SK-N-DZ (cell line): ENCODE results near the gene NCOR1. TPM values are rescaled to one million over a fixed set of nuclear protein-coding genes. Genes with fewer than 3 reads are reported as not detected.
"Not testable (repeated sequence)": the region's sequence is repeated elsewhere in the genome, so short reads cannot be mapped to it uniquely, and the experiment has no call there.

ENCODE experiments used
- DNase-seq: peaks from one replicate; pipeline ENCODE4 v3.0.0-alpha.2; 2015; ENCODE audit warnings: low spot score
- polyA plus RNA-seq, 2 experiments: library from polyadenylated mRNA; depleted of rRNA; stranded (reverse); fragments of >200 nt; gene quantifications; 2 replicates each; pipeline ENCODE4 v1.2.3, GENCODE V29; 2014

The NCOR1 gene
- polyA plus RNA-seq (2014; cell fraction: cytosol; rRNA removed), result 23.3 and 30.5 TPM in 2 replicates
- 41.3 and 76.5 TPM in 2 replicates for polyA plus RNA-seq (2014; cell fraction: nucleus; rRNA removed)

DNA sequence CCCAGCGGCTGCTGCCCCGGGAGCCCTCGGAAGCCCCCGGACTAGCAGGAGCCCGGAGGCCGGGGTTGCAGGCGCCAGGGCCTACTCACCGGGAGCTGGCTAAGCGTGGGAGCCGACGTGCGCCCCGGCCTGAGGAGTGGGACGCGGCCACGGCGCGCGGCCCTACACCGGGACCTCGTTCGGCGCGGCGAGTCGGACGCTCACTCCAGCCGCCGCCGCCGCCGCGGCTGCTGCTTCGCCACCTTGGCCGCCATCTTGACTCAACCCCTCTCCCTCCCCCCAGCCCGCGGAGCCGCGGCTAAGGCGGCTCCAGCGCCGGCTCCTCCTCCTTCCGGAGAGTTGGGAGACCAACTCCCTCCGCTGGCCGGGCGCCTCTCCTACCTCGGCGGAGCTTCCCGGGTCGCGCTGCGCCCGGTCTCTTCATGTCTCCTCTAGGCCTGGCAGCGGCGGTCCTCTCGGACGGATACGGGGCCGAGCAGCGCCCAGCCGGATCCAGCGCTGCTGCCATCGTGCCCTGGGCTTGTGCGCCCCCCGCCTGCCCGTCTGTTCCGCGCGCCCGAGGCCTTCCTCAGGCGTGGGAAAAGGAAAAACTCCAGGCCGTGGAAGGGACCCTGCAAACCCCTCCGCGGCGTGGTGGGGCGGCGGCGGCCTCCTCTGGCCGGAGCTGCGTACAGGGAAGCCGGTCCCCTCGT, at the start of gene NCOR1:
Gene NCOR1 (minus strand): TSS at position 262 of the 692 bp plus-strand sequence. CDS start 20,965 bp downstream, outside the sequence.
- DNase-seq, result peak; percentile 95

GRCh38 chr17:16262201-16262600, 46.9 kb upstream of the NCOR1 start:
- no peak for DNase-seq

DNA sequence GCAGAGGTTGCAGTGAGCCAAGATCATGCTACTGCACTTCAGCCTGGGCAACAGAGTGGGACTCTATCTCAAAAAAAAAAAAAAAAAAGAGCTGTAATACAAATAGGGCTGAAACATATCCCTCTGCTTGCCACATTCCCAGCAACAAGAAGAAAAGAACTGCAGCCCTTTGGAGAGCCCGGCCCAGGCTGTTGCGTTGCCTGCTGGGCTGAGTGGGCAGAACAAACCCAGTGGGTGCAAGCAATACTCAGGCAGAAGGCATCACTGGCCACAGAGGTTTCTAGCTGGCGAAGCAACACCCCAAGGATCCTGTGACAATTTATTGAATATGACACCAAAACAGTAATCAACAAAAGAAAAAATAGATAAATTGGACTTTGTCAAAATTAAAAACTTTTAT, 45.7 kb upstream of the NCOR1 start:
- DNase-seq, result no peak

DNA sequence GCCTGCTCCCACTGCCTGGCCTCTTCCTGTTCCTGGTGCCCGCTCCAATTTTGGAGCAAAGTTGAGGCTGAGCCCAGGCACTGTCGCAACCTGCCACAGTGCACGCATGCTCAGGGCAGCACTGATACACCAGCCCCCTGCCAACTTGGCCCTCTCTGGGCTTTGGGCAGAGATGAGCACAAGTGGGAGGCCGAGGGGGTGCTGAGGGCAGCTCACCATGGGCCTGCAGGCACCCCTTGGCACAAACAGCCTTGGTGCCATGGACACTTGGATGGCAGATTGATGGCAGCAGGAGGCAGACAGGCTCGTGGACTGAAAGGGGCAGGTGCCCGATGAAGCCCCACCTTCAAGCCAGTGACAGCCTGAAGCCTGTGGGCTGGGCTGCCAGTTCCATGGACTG, 44.6 kb upstream of the NCOR1 start:
- no peak for DNase-seq

GRCh38 chr17:16258901-16259300, 43.6 kb upstream of the NCOR1 start:
- DNase-seq, result no peak

GRCh38 chr17:16255481-16255921, 40.2 kb upstream of the NCOR1 start:
- no peak for DNase-seq

DNA sequence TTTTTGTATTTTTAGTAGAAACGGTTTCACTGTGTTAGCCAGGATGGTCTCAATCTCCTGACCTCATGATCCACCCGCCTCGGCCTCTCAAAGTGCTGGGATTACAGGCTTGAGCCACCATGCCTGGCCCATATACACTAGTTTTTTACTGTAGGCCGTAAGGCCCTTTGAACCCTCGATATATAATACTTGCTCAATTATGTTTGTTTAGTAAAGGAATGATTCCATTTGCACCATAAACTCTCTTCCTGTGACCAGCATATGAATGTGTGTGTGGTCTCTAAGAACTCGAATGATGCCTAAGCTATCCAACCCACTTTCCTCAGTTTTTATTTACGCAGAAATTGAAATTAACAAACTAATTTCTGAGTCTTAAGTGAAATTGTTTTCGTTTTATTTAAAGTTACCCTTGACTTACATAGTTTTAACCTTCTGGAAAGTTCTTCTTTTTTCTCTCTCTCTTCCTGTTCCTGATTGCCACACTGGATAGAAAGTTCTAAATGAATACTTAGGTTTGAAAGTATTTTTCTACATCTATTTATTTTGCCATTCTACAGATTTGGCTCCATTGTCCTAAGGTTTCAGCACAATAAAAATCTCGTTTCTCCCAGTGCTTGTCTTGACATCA, 39.6 kb upstream of the NCOR1 start:
- DNase-seq, result no peak

GRCh38 chr17:16251556-16251955, 36.2 kb upstream of the NCOR1 start:
- no peak for DNase-seq

DNA sequence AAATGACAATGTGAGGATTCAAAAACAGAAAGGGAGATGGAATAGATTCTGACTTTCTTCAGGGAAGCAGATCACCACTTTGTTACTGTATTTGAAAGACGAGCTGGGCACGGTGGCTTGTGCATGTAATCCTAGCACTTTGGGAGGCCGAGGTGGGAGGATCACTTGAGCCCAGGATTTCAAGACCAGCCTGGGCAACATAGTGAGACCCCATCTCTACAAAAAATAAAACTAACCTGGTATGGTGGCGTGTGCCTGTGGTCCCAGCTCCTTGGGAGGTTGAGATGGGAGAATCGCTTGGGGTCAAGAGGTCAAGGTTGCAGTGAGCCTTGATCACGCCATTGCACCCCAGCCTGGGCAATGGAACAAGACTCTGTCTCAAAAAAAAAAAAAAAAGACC, 35.7 kb upstream of the NCOR1 start:
- no peak for DNase-seq

GRCh38 chr17:16250635-16251034, 35.3 kb upstream of the NCOR1 start:
- DNase-seq, result no peak

GRCh38 chr17:16247586-16247984, 32.3 kb upstream of the NCOR1 start:
- no peak for DNase-seq

DNA sequence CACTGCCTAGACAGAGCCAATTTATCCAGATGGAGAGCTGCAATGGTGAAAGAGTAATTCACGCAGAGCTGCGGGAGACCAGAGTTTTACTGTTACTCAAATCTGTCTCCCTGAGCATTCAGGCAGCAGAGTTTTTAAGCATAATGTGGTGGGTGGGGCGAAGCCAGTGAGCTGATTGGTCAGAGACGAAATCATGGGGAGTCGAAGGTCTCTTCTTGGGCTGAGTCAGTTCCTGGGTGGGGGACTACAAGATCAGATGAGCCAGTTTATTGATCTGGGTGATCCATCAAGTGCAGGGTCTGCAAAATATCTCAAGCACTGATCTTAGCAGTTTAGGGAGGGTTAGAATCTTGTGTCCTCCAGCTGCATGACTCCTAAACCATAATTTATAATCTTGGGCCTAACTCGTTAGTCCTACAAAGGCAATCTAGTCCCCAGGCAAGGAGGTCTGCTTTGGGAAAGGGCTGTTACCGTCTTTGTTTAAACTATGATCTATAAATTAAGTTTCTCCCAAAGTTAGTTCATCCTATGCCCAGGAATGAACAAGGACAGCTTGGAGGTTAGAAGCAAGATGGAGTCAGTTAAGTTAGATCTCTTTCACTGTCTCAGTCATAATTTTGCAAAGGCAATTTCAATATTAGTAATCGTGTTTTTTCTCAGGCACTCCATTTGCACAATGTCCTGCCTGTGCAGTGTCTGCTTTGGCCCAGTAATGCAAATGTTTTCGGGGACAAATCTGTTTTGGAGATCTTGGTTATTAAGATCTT, 28.6 kb upstream of the NCOR1 start:
- no peak for DNase-seq

DNA sequence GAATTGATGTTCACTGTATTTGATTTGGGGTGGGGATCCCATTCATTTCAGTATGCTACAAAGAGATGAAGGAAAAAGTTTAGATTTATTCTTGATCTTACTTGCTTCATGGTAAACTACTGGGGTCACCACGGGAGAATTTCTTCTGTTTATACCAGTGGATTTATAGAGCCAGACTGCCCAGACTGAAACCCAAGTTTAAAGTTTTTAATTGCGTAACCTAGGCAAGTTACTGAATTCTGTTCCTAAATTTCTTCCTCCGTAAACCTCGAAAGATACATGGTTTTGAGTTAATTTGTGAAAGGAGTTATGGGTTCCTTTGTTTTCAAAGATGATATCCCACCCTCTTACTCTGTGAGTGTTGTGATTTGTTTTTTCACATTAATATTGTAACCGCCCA, 28.1 kb upstream of the NCOR1 start:
- no peak for DNase-seq

GRCh38 chr17:16241906-16242399, 26.6 kb upstream of the NCOR1 start:
- DNase-seq, result no peak

- no peak for DNase-seq
These were observed 24.6 kb upstream of the NCOR1 start for GRCh38 chr17:16239931-16240330.

DNA sequence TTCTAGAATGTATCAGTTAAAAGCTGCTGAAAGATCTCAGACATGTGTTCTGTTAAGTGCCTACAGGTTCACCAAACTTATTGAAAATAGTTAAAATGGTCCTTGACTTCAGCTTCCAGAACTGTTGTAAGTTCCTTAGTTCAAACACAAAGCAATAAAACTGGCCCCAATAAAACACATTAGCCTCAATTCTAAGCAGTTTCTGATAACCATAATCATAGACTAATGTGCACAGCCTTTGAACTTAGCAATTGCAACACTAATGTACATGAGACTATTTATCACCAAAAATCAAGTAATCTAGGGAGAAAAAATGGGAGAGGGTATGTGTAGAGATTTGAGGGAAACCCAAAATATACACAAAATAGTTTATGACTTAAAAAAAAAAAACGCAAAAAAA, 17.1 kb upstream of the NCOR1 start:
- no peak for DNase-seq

DNA sequence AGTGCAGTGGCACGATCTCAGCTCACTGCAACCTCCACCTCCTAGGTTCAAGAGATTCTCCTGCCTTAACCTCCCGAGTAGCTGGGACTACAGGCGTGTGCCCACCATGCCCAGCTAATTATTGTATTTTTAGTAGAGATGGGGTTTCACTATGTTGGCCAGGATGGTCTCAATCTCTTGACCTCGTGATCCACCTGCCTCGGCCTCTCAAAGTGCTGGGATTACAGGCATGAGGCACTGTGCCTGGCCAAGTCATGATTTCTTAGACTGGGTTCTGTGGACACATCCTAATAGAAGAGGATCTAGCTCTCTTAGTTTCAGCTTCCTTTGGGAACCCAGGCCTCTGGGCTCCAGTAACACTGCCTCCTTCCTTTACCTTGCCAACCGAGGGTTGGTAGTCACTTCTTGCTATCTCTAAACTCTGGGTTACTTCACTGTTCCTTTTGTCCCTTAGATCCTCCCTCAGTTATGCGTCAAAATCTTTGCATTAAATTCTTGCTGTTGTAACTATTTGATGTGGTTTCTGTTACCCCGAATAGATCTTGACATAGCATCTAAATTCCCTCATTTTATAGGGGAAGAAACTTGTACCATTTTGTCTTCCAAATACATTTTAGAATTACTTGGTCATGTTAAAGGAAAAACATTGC, 14.7 kb upstream of the NCOR1 start:
- not testable (repeated sequence) for DNase-seq

GRCh38 chr17:16222406-16222805, 7.1 kb upstream of the NCOR1 start:
- DNase-seq, result no peak

- peak; percentile 96 for DNase-seq
These were observed 1.8 kb upstream of the NCOR1 start, which contains the start of gene PIGL for GRCh38 chr17:16217002-16217635. TSS of gene PIGL (plus strand) at chr17:16217210. CDS start at chr17:16217227, 17 bp downstream.

DNA sequence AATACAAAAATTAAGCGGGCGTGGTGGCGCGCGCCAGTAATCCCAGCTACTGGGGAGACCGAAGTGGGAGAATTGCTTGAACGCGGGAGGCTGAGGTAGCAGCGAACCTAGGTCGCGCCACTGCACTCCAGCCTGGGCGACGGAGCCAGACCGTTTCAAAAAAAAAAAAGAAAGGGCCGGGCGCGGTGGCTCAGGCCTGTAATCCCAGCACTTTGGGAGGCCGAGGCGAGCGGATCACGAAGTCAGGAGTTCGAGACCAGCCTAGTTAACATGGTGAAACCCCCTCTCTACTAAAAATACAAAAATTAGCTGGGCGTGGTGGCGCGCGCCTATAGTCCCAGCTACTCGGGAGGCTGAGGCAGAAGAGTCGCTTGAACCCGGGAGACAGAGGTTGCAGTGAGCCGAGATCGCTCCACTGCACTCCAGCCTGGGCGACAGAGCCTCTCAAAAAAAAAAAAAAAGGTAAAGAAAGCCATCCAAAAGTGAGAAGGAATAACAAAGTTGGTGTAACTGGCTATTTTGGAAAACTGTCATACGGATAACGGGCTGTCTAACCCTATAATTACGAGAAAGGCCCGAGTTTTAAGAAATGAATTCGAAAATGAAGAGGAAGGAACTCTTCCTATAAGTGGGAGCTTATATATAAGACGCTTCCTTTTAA, 1.1 kb upstream of the NCOR1 start:
- not testable (repeated sequence) for DNase-seq

GRCh38 chr17:16215965-16216316, 607 bp upstream of the NCOR1 start:
- DNase-seq, result no peak
